GM19324 (cell line): ENCODE measurements around the gene PDSS2.
"Not testable (repeated sequence)": the region's sequence is repeated elsewhere in the genome, so short reads cannot be mapped to it uniquely, and the experiment has no call there.

ENCODE experiments used
- ATAC-seq: cut with Tn5 transposase; IDR thresholded peaks from one replicate; pipeline ENCODE4 v1.9.1; 2021; ENCODE audit warnings: mild to moderate bottlenecking, moderate library complexity; ENCODE audit not compliant: unreplicated experiment, low FRiP score

The PDSS2 gene

DNA sequence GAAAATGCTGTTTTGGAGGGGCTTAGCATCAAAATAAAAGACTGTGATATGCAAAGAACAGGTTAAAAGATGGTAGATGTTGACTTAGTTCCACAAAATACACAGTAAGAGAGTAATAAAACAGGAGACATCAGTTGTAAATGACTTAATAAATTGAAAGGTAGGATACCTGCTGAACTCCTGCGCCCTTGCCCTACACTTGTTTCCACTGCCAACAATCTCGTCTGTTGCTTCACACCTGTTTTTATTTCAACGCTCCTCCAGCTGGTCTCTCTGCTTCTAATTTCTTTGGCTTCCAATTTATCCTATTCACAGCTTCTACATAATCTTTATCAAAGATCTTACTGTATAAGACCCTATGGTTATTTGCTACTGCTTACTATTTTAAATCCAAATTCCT, 228.1 kb downstream of the PDSS2 start:
- ATAC-seq = no peak

DNA sequence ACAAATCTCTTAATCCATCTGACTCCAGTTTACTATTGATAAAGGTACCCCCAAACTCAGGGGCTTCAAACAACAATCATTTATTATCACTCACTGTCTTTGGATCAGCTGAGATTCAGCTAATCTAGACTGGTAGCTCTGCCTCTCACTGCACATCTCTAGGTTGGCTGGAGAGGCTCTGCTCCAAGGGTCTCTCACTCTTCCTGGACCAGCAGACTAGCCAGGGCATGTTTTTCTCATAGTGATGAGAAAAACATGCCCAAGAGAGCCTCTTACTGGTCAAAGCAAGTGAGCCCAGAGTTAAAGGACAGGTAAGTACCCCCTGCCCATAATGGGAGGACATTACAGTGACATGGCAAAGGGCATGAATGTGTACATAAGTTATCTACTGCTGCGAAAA, 228.9 kb downstream of the PDSS2 start:
- ATAC-seq = no peak

- ATAC-seq = no peak
These were observed 229.3 kb downstream of the PDSS2 start for GRCh38 chr6:107230024-107230423.

- ATAC-seq = no peak
These were observed 230.6 kb downstream of the PDSS2 start for GRCh38 chr6:107228754-107229153.

DNA sequence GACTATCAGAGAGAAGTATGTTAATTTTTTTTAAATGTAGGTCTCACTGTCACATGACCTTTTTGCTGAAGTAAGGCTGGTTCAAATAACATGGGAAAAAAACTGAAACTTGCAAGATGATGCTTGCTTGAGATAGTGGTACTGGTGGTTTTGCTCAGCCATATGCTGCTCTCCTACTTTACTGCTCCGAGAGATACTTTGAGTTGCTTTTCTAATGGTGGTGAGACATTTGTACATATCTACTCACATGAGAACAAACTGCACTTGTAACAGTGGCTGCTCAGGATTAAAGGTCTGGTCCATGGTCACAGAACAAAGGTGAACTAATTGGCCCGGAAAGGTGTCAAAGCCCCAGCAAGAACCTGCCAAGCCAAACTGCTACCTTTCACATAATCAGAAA, 237.8 kb downstream of the PDSS2 start:
- ATAC-seq = no peak

DNA sequence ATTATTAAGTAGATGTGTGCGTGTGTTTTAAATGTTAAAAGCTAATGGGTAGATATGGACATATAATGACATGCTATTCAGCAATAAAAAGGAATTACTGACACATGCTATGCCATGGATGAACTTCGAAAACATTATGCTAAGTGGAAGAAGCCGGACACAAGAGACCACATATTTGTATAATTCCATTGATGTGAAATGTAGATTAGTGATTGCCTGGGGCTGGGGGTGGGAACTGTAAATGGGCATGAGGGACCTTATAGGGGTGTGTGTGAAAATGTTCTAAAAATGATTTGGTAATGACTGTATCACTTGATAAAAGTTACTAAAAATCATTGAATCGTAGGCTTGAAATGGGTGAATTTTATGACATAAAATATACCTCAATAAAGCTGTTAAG, 239.5 kb downstream of the PDSS2 start:
- ATAC-seq = no peak

GRCh38 chr6:107218142-107218541, 241.2 kb downstream of the PDSS2 start:
- ATAC-seq = no peak

DNA sequence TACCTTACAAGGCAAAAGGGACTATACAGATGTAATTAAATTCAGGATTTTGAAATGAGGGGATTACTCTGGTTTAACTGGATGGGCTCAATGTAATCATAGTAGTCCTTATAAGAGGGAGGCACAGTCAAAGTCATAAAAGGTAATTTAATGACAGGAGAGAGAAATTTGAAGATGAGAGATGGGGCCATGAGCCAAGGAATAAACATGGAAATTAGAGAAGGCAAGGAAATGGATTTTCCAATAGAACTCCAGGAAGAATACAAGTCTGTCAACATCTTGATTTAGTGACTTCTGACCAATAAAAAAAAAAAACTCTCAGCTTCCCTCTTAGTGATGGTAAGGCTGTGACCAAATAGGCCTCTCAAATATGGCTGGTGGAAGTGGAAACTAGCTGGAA, 242.1 kb downstream of the PDSS2 start:
- ATAC-seq = no peak

DNA sequence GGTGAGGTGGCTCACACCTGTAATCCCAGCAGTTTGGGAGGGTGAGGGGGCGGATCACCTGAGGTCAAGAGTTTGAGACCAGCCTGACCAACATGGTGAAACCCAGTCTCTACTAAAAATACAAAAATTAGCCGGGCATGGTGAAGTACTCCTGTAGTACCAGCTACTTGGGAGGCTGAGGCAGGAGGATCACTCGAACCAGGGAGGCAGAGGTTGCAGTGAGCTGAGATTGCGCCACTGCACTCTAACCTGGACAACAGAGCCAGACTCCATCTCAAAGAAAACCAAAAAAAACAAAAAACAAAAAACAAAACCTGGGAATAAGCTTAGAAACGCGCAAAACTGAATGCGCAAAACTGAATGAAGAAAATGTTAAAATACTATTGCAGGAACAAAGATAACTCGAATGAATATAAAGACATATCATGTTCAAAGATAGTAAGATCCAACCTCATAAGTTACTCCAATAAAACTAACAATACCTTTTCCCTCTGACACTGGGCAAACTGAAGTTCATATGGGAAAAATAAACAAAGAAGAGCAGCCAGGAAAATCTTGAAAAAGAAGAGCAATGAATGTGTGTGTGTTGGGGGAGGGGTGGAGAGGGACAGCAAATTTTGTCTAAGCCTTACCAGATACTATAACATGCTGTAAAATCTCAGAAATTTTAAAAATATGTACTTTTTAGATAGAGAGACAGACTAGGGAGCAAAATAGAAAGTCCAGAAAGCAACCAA, 243.0 kb downstream of the PDSS2 start:
- ATAC-seq = no peak

- no peak for ATAC-seq
These were observed 244.0 kb downstream of the PDSS2 start for GRCh38 chr6:107215334-107215733.

DNA sequence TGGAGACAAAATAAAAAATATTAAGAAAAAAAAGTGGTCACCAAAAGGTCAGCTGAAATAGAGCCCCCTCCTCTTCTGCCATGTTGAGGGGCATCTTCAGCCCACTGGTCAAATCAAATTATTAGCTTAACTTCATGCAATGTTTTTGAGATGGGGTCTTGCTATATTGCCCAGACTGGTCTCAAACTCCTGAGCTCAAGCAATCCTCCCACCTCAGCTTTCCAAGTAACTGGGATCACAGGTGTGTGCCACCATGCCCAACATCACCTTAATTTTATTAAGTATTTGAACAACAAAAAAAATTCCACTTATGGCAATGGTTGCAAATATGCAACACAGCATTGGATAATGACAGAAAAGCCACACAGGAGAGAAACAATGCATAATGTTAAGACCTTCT, 244.7 kb downstream of the PDSS2 start:
- no peak for ATAC-seq

DNA sequence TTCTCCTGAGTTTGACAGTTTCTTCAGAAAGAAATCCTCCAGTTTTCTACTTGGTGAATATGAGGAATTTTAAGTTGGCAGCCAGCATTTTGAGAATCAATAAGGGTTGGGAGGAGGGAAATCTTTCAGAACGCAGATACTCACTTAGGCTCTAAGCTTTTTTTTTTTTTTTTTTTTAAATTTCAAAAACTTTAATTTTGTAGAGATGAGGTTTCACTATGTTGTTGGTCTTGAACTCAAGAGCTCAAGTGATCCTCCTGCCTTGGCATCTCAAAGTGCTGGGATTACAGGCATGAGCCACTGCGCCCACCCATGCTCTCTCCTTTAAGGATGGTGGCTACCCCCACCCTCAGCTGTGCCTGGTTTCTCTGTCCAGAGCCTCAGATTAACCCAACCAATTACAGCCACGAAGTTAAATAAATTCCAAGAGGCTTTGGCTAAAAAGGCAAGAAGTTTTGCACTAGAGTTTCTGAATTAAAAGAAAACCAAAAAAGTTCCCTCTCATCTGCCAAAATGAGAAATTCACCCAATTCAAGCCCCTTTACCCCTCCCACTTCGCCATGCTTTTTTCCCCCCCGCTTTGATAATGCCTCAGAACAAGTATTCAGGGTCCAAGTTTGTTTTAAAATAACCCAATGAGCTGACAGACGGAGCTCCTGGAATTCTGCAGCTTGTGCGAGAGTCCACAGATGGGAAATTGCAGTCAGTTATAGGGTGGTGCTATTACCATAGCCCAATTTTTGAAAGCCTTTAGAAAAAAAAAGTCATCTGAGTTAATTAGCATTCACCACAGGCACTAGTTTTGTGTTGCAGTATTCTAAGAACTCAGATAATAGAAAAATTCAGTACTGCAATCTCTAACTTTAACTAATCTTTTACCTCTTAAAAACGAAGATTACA, 249.7 kb downstream of the PDSS2 start:
- ATAC-seq = no peak

DNA sequence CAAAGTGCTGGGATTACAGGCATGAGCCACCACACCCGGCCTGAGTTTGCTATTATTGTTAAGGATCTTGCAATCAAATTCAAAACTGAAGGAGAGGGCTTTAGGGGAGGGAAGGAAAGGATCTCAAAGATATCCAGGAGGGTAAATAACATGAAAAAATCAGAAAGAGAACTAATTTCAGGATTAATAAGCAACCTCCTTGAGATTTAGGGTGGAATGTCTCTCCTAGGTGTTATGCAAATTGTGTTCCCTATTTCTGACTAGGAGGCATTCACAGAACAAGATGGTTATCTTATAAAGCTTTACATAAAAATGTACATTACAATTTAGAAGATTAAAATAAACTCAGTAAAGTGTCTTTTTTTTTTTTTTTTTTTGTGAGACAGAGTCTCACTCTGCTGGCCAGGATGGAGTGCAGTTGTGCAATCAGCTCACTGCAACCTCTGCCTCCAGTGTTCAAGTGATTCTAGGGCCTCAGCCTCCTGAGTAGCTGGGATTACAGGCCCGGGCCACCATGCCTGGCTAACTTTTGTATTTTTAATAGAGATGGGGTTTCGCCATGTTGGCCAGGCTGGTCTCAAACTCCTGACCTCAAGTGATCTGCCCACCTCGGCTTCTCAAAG, 252.0 kb downstream of the PDSS2 start:
- no peak for ATAC-seq

GRCh38 chr6:107205058-107205998, 254.0 kb downstream of the PDSS2 start:
- no peak for ATAC-seq

DNA sequence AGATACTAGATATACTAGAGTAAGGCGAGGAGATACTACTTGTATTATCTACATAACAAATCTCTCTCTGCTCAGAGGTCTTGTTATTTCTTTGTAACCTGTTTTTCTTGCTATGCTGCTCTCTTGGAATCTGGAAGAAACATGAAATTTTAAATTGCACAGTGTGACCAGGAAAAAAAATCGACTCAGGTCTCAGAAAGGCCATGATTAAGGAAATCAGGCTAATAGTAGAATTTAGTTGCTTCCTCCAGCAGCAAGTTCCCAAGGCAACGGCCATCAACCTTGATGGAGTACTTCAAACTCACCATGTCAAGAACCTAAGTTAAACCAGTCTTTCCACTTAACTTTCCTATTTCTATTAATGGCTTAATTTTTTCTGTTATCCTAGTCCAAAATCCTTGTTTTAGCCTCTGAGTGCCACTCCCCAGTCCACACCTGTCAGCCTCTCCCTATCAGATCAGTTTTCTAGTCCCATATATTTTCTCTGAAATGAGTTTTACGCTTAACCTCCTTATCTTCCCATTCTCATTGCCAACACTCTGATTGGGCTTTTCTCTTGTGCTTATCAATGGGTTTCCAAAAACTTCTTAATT, 256.4 kb downstream of the PDSS2 start:
- no peak for ATAC-seq

DNA sequence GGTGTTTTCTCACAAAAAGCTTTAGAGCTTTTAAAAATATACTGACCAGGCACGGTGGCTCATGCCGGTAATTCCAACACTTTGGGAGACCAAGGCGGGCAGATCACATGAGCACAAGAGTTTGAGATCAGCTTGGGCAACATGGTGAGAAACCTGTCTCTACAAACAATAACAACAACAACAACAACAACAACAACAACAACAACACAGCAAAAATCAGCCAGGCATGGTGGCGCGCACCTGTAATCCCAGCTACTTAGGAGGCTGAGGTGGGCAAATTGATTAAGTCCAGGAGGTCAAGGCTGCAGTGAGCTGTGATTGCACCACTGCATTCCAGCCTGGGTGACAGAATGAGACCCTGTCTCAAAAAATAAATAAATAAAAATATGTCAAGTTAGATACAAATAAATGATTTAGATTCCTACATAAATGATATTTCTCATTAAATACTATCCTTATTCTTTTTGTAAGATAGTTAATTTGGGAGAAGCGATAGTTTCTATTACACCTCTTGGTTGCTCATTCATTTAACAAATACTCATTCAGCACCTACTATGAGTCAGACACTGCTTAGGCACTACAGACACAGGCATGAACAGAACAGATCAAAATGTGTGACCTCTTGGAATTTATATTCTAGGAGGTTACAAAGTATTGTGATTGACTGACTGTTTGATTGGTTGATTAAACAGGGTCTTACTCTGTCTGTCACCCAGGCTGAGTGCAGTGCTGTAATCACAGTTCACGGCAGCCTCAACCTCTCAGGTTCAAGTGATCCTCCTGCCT, 260.5 kb downstream of the PDSS2 start:
- ATAC-seq = no peak

DNA sequence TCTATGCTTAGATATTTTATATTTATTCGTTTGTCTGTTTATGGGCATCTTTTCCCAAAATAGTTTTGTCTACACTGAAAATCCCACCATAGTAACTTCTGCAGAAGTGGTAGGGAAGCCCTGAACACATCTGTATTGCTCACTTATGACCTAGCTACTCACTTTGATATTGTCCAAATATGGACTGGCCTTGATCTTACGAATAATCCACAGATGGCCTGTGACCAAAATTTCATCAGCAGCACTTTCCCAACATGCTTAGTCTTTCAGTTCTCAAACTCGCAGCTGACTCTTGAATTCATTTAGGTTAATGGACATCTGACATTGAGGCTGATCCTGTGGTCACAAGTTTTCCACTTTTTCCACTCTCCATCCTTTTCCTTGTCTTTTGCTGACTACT, 263.2 kb downstream of the PDSS2 start:
- no peak for ATAC-seq

GRCh38 chr6:107194723-107195122, 264.6 kb downstream of the PDSS2 start:
- not testable (repeated sequence) for ATAC-seq

GRCh38 chr6:107192830-107193229, 266.5 kb downstream of the PDSS2 start:
- no peak for ATAC-seq
